ENCODE data around the gene C2CD4C.

C2CD4C gene

DNA sequence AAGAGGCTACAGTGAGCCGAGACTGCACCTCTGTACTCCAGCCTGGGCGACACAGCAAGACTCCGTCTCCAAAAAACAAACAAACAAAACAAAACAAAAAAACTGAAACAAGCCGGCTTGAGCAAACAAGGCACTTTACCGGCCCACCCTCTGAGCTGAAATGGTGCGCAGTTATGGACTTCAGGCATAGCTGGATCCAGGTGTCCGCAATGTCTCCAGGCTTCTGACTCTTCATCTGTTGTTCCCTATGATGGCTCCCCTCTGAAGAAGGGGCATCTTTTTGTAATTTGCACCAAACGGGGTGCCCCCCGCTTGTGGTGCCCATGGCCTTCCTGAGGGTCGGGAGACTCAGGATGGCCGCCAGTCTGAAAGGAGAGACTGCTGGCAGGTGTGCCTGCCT lies 6.2 kb downstream of the C2CD4C start:
- DNase-seq (ENCODE audit: extremely low read depth, low read depth): no peak
- no peak overlapping the region for H3K4me3 ChIP-seq (replicated peaks; ENCODE audit: low read depth, low read length)
- TF ChIP-seq, protein P1, sequence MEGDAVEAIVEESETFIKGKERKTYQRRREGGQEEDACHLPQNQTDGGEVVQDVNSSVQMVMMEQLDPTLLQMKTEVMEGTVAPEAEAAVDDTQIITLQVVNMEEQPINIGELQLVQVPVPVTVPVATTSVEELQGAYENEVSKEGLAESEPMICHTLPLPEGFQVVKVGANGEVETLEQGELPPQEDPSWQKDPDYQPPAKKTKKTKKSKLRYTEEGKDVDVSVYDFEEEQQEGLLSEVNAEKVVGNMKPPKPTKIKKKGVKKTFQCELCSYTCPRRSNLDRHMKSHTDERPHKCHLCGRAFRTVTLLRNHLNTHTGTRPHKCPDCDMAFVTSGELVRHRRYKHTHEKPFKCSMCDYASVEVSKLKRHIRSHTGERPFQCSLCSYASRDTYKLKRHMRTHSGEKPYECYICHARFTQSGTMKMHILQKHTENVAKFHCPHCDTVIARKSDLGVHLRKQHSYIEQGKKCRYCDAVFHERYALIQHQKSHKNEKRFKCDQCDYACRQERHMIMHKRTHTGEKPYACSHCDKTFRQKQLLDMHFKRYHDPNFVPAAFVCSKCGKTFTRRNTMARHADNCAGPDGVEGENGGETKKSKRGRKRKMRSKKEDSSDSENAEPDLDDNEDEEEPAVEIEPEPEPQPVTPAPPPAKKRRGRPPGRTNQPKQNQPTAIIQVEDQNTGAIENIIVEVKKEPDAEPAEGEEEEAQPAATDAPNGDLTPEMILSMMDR (IDR thresholded peaks at IDR 0.05; ENCODE audit: low read depth, low read length, missing control alignments): no peak

DNA sequence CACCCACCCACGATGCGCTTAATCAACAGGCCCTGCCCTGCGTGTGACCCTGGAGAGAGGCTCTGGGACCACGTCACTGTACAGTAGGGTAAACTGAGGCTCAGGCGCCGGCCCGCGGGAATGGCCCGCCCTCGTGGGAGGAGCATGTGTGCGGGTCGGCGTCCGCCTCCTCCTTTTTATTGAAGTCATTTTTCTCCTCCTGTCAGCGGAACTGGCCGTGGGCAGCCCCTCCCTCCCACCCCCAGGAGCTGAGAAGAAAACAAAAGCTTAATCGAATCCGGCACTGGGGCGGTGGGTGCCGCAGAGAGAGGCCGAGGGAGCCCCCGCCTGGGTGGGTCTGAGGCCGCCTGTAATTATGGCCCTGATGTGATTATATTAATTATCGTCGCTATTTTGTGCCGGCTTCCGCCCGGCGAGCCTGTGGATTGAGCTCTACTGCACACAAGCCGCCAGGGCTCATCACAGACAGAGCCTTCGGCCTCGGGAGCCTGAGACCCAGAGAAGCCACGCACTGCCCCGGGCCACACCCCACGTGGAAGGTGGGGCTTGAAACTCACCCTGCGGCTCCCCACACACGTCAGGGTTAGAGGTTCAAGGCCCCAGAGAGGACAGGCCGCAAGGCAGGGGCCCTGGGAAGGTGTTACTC lies 7.0 kb downstream of the C2CD4C start:
- no peak for DNase-seq (ENCODE audit: extremely low read depth, low read depth)
- H3K4me3 ChIP-seq (replicated peaks; ENCODE audit: low read depth, low read length): no peak overlapping the region
- TF ChIP-seq, protein P1 (IDR thresholded peaks at IDR 0.05; ENCODE audit: low read depth, low read length, missing control alignments): no peak

DNA sequence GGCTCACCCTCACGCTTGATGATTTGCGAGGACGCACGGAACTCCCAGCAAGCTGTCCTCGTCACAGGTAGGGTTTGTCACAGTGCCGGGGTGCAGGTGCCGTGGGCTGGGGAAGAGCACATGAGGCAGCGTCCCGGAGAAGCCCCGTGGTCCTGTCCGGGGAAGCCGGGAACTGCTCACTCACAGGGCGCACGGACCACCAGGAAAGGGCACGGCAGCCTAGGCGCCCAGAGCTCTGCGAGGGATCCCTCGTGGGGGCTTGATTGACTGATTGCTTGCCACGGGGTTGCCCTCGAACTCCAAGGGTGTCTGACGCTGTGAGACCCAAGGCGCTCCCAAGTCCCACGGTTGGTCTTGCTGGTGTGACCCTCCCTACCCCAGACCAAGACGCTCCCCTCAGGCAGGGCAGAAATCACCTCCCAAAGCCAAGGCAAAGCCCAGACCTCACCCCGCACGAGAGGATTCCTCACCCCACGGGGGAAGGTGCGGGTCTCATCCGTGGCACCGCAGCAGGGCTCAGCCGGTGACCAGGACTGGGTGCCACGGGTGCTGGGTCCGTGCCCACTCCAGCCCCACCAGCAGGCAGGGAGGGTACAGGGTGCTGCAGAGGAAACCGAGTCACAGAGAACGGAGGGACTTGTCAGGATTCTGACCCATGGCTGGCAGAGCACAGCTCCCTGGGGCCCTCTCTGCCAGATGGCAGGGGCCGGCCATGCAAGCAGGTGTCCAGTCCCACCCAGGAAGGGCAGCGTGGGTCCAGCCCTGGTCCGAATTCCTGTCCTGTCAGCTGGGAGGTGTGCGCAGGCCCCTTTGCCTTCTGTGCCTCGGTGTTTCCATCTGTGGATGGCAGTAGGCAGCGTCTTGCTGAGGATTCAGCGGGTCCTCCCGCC lies 7.7 kb downstream of the C2CD4C start:
- DNase-seq (ENCODE audit: extremely low read depth, low read depth): no peak
- no peak overlapping the region for H3K4me3 ChIP-seq (replicated peaks; ENCODE audit: low read depth, low read length)
- TF ChIP-seq, protein P1 (IDR thresholded peaks at IDR 0.05; ENCODE audit: low read depth, low read length, missing control alignments): no peak

DNA sequence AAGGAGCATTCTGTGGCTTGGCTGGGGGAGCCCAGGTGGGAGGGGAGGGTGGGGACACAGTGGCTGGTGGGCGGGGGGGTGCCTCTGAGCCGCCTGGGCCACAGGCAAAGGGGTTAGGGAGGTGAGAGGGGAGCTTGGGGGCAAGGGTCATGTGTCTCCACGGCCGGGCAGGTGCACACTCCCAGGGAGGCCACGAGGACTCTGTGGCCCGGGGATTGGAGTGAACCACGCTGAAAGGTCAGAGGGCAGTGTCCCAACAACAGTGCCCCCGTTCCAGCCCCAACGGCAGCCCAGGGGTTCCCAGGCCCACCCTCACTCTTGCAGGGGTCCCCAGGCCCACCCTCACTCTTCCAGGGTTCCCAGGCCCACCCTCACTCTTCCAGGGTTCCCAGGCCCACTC lies 9.6 kb downstream of the C2CD4C start:
- no peak for DNase-seq (ENCODE audit: extremely low read depth, low read depth)
- H3K4me3 ChIP-seq (replicated peaks; ENCODE audit: low read depth, low read length): no peak overlapping the region
- TF ChIP-seq, protein P1 (IDR thresholded peaks at IDR 0.05; ENCODE audit: low read depth, low read length, missing control alignments): no peak

DNA sequence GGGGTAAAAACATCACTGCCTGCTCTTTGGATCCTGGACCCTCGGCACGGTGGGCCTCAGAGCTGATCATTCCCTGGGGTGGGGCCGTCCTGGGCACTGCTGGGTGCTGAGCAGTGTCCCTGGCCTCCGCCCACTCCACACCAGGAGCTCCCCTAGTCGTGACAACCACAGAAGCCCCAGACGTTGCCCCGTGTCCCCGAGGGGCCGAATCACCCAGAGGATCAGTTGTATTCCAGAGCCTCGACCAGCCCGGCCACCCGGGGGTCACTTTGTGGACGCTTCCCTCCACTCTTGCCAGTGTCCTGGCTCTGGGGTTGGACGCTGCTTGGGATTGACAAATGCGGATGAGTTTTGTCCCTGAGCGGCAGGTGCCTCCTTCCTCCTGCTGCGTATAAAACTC lies 10.2 kb downstream of the C2CD4C start:
- DNase-seq (ENCODE audit: extremely low read depth, low read depth): no peak
- H3K4me3 ChIP-seq (replicated peaks; ENCODE audit: low read depth, low read length): no peak overlapping the region
- TF ChIP-seq, protein P1 (IDR thresholded peaks at IDR 0.05; ENCODE audit: low read depth, low read length, missing control alignments): no peak

DNA sequence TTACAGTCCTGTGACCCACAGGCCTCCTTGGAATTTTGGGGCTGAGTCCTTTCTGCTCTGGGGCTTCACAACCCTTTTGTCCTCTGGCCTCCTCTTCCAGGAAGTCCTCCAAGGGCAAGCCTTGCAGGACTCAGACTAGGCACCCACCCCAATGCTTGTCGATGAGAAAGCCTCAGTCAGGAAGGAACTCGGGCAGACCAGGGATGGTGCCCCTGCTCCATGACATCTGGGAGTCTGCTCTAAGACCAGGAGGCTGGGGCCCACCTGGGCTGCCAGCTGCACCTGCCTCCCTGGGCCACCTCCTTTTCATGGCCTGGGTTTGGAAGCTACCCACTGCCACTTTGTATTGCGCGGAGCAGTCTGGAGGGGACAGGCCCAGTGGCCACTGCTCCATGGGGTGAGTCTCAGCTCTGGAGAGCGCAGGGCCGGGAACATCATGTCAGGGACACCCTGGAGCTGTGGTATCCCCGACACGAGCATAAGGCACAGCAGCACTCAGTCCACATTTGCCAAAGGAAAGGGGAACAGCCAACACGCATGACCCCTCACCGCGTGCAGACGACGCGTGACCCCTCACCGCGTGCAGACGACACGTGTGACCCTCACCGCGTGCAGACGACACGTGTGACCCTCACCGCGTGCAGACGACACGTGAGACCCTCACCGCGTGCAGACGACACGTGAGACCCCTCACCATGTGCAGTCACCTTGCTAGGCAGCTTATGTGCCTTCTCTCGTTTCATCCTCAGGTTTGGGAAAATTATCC lies 10.8 kb downstream of the C2CD4C start:
- TF ChIP-seq, protein P1 (IDR thresholded peaks at IDR 0.05; ENCODE audit: low read depth, low read length, missing control alignments): no peak
- H3K4me3 ChIP-seq (replicated peaks; ENCODE audit: low read depth, low read length): no peak overlapping the region
- no peak for DNase-seq (ENCODE audit: extremely low read depth, low read depth)

All from HFF-Myc (cell line).